Measurements from ENCODE around the gene FHOD3. TPM values are rescaled to one million over a fixed set of nuclear protein-coding genes. Genes with fewer than 3 reads are reported as not detected.

Gene FHOD3
- total RNA-seq, 2 donors from 2014 or later: not detected

DNA sequence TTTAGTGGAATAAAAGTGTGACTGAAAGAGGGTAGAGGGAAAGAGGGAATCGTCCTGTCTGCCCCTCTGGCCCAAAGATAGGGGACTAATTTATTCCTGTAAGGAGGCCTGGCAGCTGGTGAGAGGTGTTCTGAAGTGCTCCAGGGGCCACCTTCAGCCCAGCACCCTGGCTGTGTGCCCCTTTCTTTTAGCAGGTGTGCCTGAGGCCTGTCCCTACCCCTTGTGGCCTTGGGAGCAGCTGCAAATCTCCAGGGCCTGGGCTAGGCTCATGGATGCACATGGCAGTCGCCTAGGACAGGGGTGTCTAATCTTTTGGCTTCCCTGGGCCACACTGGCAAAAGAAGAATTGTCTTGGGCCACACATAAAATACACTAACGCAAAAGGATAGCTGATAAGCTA, 37.3 kb downstream of the FHOD3 start:
- no peaks in the 10 kb centered on the region for H3K4me1 Mint-ChIP-seq (ENCODE audit: low read depth in 2 of 2)
- H3K27ac Mint-ChIP-seq: no peak overlapping the region
- H3K9me3 Mint-ChIP-seq: no peaks in the 10 kb centered on the region
- DNase-seq (ENCODE audit: low spot score) (no peak), ATAC-seq (no peak)
- peaks cover 10 to 14% of the 10 kb centered on the region in 2 donors for H3K27me3 Mint-ChIP-seq
- no peaks in the 10 kb centered on the region for H3K36me3 Mint-ChIP-seq
- H3K4me3 Mint-ChIP-seq: no peak overlapping the region

- DNase-seq (ENCODE audit: low spot score): no peak
- H3K27me3 Mint-ChIP-seq: peaks cover 8 to 10% of the 10 kb centered on the region in 2 donors
- no peaks in the 10 kb centered on the region for H3K9me3 Mint-ChIP-seq
- H3K4me1 Mint-ChIP-seq (ENCODE audit: low read depth in 2 of 2): no peaks in the 10 kb centered on the region
- H3K4me3 Mint-ChIP-seq: no peak overlapping the region
- no peak for ATAC-seq
- no peak overlapping the region for H3K27ac Mint-ChIP-seq
- no peaks in the 10 kb centered on the region for H3K36me3 Mint-ChIP-seq
Measured at GRCh38 chr18:36335476-36336279, 38.2 kb downstream of the FHOD3 start.

- Mint-ChIP-seq H3K36me3 (no peaks in the 10 kb centered on the region), H3K9me3 (peaks cover 3% of the 10 kb centered on the region), H3K27me3 (peaks cover 16 to 17% of the 10 kb centered on the region in 2 donors), H3K27ac (no peak overlapping the region), H3K4me3 (no peak overlapping the region), H3K4me1 (ENCODE audit: low read depth in 2 of 2) (no peaks in the 10 kb centered on the region)
- no peak for DNase-seq (ENCODE audit: low spot score)
- peak in 1 of 2 donors; percentile 54 for ATAC-seq
Measured at GRCh38 chr18:36337679-36338402, 40.3 kb downstream of the FHOD3 start.

- peaks cover 12 to 18% of the 10 kb centered on the region in 2 donors for H3K27me3 Mint-ChIP-seq
- no peak for ATAC-seq
- H3K4me3 Mint-ChIP-seq: no peak overlapping the region
- DNase-seq (ENCODE audit: low spot score): no peak
- H3K9me3 Mint-ChIP-seq: peaks cover 3% of the 10 kb centered on the region
- H3K27ac Mint-ChIP-seq: no peak overlapping the region
- no peaks in the 10 kb centered on the region for H3K36me3 Mint-ChIP-seq
- H3K4me1 Mint-ChIP-seq (ENCODE audit: low read depth in 2 of 2): no peaks in the 10 kb centered on the region
Measured at GRCh38 chr18:36338403-36338933, 41.0 kb downstream of the FHOD3 start.

- H3K27ac Mint-ChIP-seq: no peak overlapping the region
- H3K27me3 Mint-ChIP-seq: peaks cover 12 to 28% of the 10 kb centered on the region in 2 donors
- no peak overlapping the region for H3K4me3 Mint-ChIP-seq
- ATAC-seq (no peak), DNase-seq (ENCODE audit: low spot score) (no peak)
- peaks cover 3% of the 10 kb centered on the region for H3K9me3 Mint-ChIP-seq
- H3K36me3 Mint-ChIP-seq: no peaks in the 10 kb centered on the region
- H3K4me1 Mint-ChIP-seq (ENCODE audit: low read depth in 2 of 2): no peaks in the 10 kb centered on the region
Measured at GRCh38 chr18:36340246-36340645, 42.7 kb downstream of the FHOD3 start.

GRCh38 chr18:36341944-36342343, 44.4 kb downstream of the FHOD3 start:
- H3K36me3 Mint-ChIP-seq: no peaks in the 10 kb centered on the region
- no peak overlapping the region for H3K27ac Mint-ChIP-seq
- H3K4me3 Mint-ChIP-seq: no peak overlapping the region
- no peak for ATAC-seq
- peaks cover 3% of the 10 kb centered on the region for H3K9me3 Mint-ChIP-seq
- H3K27me3 Mint-ChIP-seq: peaks cover 19 to 36% of the 10 kb centered on the region in 2 donors
- no peak for DNase-seq (ENCODE audit: low spot score)
- no peaks in the 10 kb centered on the region for H3K4me1 Mint-ChIP-seq (ENCODE audit: low read depth in 2 of 2)

DNA sequence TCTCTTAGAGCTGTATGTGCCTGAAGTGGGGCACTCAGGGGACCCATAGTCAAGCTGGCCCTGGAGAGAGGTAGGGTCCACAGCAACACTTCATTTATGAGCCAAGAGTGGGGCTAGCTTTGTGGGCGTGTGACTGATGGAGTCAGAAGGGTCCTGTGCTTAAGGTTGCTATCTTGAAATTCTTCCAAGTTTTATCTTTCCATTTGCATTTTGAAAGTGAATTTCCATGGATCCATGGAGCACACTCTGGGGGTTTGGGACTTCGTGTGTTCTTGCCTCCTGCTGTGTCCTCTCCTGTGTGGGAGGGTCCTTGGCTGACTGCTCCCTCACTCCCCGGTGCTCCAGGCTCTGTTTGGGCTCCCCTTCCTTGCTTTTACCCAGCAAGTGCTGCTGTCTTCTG, 50.8 kb downstream of the FHOD3 start:
- Mint-ChIP-seq H3K9me3 (no peaks in the 10 kb centered on the region), H3K27me3 (peaks cover 30 to 48% of the 10 kb centered on the region in 2 donors), H3K36me3 (no peaks in the 10 kb centered on the region), H3K27ac (no peak overlapping the region), H3K4me1 (ENCODE audit: low read depth in 2 of 2) (no peaks in the 10 kb centered on the region), H3K4me3 (no peak overlapping the region)
- DNase-seq (ENCODE audit: low spot score): no peak
- peak in 1 of 2 donors; percentile 16 for ATAC-seq

- no peaks in the 10 kb centered on the region for H3K9me3 Mint-ChIP-seq
- no peak overlapping the region for H3K4me3 Mint-ChIP-seq
- H3K27me3 Mint-ChIP-seq: peaks cover 30 to 41% of the 10 kb centered on the region in 2 donors
- H3K36me3 Mint-ChIP-seq: no peaks in the 10 kb centered on the region
- DNase-seq (ENCODE audit: low spot score) (no peak), ATAC-seq (peak in 1 of 2 donors; percentile 40)
- H3K27ac Mint-ChIP-seq: no peak overlapping the region
- no peaks in the 10 kb centered on the region for H3K4me1 Mint-ChIP-seq (ENCODE audit: low read depth in 2 of 2)
Measured at GRCh38 chr18:36348971-36349417, 51.5 kb downstream of the FHOD3 start.

- Mint-ChIP-seq H3K4me1 (ENCODE audit: low read depth in 2 of 2) (no peaks in the 10 kb centered on the region), H3K27me3 (peaks cover 30 to 36% of the 10 kb centered on the region in 2 donors), H3K9me3 (no peaks in the 10 kb centered on the region), H3K27ac (no peak overlapping the region), H3K4me3 (no peak overlapping the region), H3K36me3 (no peaks in the 10 kb centered on the region)
- no peak for DNase-seq (ENCODE audit: low spot score)
- ATAC-seq: no peak
Measured at GRCh38 chr18:36349552-36349951, 52.0 kb downstream of the FHOD3 start.

- Mint-ChIP-seq H3K27ac (no peak overlapping the region), H3K36me3 (no peaks in the 10 kb centered on the region), H3K9me3 (no peaks in the 10 kb centered on the region), H3K27me3 (peaks cover 30 to 36% of the 10 kb centered on the region in 2 donors), H3K4me1 (ENCODE audit: low read depth in 2 of 2) (no peaks in the 10 kb centered on the region), H3K4me3 (no peak overlapping the region)
- no peak for ATAC-seq
- DNase-seq (ENCODE audit: low spot score): no peak
Measured at GRCh38 chr18:36350251-36350651, 52.7 kb downstream of the FHOD3 start.

DNA sequence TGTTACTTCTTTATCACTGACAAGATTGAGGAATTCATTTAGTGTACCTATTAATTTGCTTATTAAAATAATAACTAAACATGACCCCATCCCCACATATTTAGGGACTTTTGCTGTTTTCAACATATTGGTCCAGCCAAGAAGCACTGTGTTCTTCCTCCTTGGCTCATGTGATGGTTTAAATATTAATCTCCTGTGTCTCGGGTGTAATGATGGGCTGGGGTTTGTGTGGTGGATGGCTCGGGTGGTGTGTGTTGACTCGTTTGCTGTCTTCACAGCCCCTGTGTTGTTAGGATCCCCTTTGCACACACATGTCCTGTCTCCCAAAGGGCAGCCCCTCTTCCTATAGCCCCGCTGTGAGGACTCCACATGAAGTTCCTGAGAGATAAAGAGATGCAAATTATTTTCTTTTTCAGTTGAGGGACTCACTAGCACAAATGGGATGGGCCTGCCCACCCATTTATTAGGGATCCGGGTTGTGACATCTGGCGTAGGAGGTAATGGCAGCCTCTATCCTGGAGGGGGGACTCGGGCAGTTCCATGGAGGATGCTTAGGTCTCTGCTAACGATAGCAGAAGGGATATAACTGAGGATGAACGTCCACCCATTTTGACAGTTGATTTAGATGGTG, 53.4 kb downstream of the FHOD3 start:
- Mint-ChIP-seq H3K9me3 (no peaks in the 10 kb centered on the region), H3K4me3 (no peak overlapping the region), H3K36me3 (no peaks in the 10 kb centered on the region), H3K27ac (no peak overlapping the region), H3K27me3 (peaks cover 30 to 36% of the 10 kb centered on the region in 2 donors), H3K4me1 (ENCODE audit: low read depth in 2 of 2) (no peaks in the 10 kb centered on the region)
- DNase-seq (ENCODE audit: low spot score) (no peak), ATAC-seq (no peak)

DNA sequence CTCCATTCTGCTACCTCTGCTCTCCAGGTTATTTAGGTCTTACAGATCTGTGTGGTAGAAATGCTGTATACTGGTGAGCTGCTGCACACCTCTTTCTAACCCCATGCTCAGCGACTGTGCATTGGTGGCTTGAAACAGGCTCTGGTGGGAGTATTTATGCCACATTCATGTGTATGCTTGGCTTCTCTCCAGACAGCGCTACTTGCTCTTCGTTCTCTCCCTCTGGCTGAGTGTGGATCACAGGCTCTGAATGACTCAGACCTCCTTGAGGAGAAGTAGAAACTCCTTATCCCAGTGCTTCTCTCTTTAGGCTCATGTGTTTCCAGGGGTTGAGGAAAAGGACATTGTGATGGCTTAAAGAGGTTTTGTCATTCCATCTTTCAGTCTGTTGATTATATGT, 54.9 kb downstream of the FHOD3 start:
- no peaks in the 10 kb centered on the region for H3K36me3 Mint-ChIP-seq
- H3K9me3 Mint-ChIP-seq: no peaks in the 10 kb centered on the region
- H3K4me3 Mint-ChIP-seq: no peak overlapping the region
- ATAC-seq (no peak), DNase-seq (ENCODE audit: low spot score) (no peak)
- H3K4me1 Mint-ChIP-seq (ENCODE audit: low read depth in 2 of 2): no peaks in the 10 kb centered on the region
- H3K27ac Mint-ChIP-seq: no peak overlapping the region
- H3K27me3 Mint-ChIP-seq: peaks cover 23 to 26% of the 10 kb centered on the region in 2 donors

GRCh38 chr18:36354989-36355388, 57.5 kb downstream of the FHOD3 start:
- H3K27me3 Mint-ChIP-seq: peaks cover 17 to 20% of the 10 kb centered on the region in 2 donors
- H3K27ac Mint-ChIP-seq: no peak overlapping the region
- H3K9me3 Mint-ChIP-seq: no peaks in the 10 kb centered on the region
- DNase-seq (ENCODE audit: low spot score) (no peak), ATAC-seq (no peak)
- no peaks in the 10 kb centered on the region for H3K4me1 Mint-ChIP-seq (ENCODE audit: low read depth in 2 of 2)
- no peak overlapping the region for H3K4me3 Mint-ChIP-seq
- no peaks in the 10 kb centered on the region for H3K36me3 Mint-ChIP-seq

DNA sequence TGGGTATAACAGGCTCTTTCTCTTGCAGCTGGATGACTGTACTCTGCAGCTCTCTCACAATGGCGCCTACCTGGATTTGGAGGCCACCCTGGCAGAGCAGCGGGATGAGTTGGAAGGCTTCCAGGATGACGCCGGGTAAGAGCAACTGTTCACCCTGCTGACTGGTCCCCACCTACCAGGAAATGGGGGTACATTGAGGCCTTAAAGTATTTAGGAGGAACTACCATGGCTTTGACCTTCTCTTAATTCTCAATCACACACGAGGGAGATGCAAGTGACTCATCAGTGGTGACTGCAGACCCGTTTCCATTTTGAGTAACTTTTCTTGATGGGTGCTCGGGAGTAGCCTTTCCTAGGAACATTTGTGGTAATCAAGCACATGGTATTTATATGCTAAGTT, 58.0 kb downstream of the FHOD3 start:
- H3K4me3 Mint-ChIP-seq: no peak overlapping the region
- H3K27ac Mint-ChIP-seq: no peak overlapping the region
- no peaks in the 10 kb centered on the region for H3K36me3 Mint-ChIP-seq
- peaks cover 11 to 16% of the 10 kb centered on the region in 2 donors for H3K27me3 Mint-ChIP-seq
- no peaks in the 10 kb centered on the region for H3K9me3 Mint-ChIP-seq
- DNase-seq (ENCODE audit: low spot score) (no peak), ATAC-seq (no peak)
- no peaks in the 10 kb centered on the region for H3K4me1 Mint-ChIP-seq (ENCODE audit: low read depth in 2 of 2)

Data from natural killer cell treated with Interleukin-12 subunit alpha and Interleukin-12 subunit beta and Interleukin-15 and Interleukin-18, amount 100 ng/mL, for 72 hours (primary cell).